Activated CD8-positive, alpha-beta memory T cell treated with anti-CD3 and anti-CD28 coated beads, Interleukin-2, amount 10 ng/mL, durations not matched to agents 7 days and 5 days (primary cell): ENCODE results near the gene EIF2B4. TPM values are rescaled to one million over a fixed set of nuclear protein-coding genes. Genes with fewer than 3 reads are reported as not detected.
A peak's percentile ranks its signal among the peaks of the same experiment; 100 is the strongest.
"Not testable (repeated sequence)": the region's sequence is repeated elsewhere in the genome, so short reads cannot be mapped to it uniquely, and the experiment has no call there.

Experiments used
- ATAC-seq: fragments of 150-1000 bp; cut with Tn5 transposase; one replicate; pipeline ENCODE4 v1.10.0; 2021; ENCODE audit warnings: moderate library complexity
- CTCF ChIA-PET: fragments of 350-600 bp; sonication (Branson Sonifier 250); formaldehyde crosslinking; loops from one replicate; lab custom pipeline; 2021; ENCODE audit warnings: antibody characterized with exemption; lab: Charles Lee
- DNase-seq: peaks from one replicate; pipeline ENCODE4 v3.0.0-alpha.2; 2020
- H3K27ac Mint-ChIP-seq: one replicate; pipeline ENCODE4 v1.8.0; 2021; ENCODE audit warnings: mild to moderate bottlenecking, mixed read lengths
- H3K27me3 Mint-ChIP-seq: one replicate; pipeline ENCODE4 v1.8.0; 2021; ENCODE audit warnings: mixed read lengths
- H3K36me3 Mint-ChIP-seq: one replicate; pipeline ENCODE4 v1.8.0; 2021; ENCODE audit warnings: mild to moderate bottlenecking, mixed read lengths
- H3K4me1 Mint-ChIP-seq: one replicate; pipeline ENCODE4 v1.8.0; 2021; ENCODE audit warnings: mixed read lengths
- H3K4me3 Mint-ChIP-seq: one replicate; pipeline ENCODE4 v1.8.0; 2021; ENCODE audit warnings: mild to moderate bottlenecking, moderate library complexity, mixed read lengths
- H3K9me3 Mint-ChIP-seq: one replicate; pipeline ENCODE4 v1.8.0; 2022; ENCODE audit warnings: low read depth, mixed read lengths
- total RNA-seq, 2 experiments: library from RNA; stranded (reverse); gene quantifications; one replicate each; pipeline ENCODE4 v1.2.3, GENCODE V29; 2021

EIF2B4 gene
- total RNA-seq, 2 experiments from 2014 or later, result 38.6 to 43.1 TPM

GRCh38 chr2:27350106-27350693 lies 19.9 kb downstream of the EIF2B4 start:
- Mint-ChIP-seq H3K9me3 (no peaks in the 10 kb centered on the region), H3K27ac (no peak overlapping the region), H3K4me3 (no peak overlapping the region), H3K27me3 (no peaks in the 10 kb centered on the region), H3K36me3 (peaks cover 12% of the 10 kb centered on the region), H3K4me1 (peaks cover 29% of the 10 kb centered on the region)
- ATAC-seq (no peak), DNase-seq (no peak)
- CTCF ChIA-PET, result interaction anchor here (1.1 kb wide), 1 partner anchor 333 kb away, joined by 6 read pairs; no protein-coding TSS in a partner anchor

- Mint-ChIP-seq H3K4me3 (no peak overlapping the region), H3K27ac (no peak overlapping the region), H3K36me3 (peaks cover 13% of the 10 kb centered on the region), H3K4me1 (peaks cover 16% of the 10 kb centered on the region), H3K27me3 (no peaks in the 10 kb centered on the region), H3K9me3 (no peaks in the 10 kb centered on the region)
- ATAC-seq (no peak), DNase-seq (no peak)
- CTCF ChIA-PET, result no interaction called here
Observed at GRCh38 chr2:27347641-27348040, 22.5 kb downstream of the EIF2B4 start.

GRCh38 chr2:27336173-27336572 lies 34.0 kb downstream of the EIF2B4 start:
- H3K4me1 Mint-ChIP-seq, result no peaks in the 10 kb centered on the region
- no peaks in the 10 kb centered on the region for H3K9me3 Mint-ChIP-seq
- no peak for DNase-seq
- ATAC-seq, result no peak
- CTCF ChIA-PET, result interaction anchor here (1.1 to 1.5 kb wide), 2 partner anchors 33 to 56 kb away, joined by 3 to 4 read pairs; no protein-coding TSS in a partner anchor
- H3K27me3 Mint-ChIP-seq, result no peaks in the 10 kb centered on the region
- peaks cover 37% of the 10 kb centered on the region for H3K36me3 Mint-ChIP-seq
- H3K4me3 Mint-ChIP-seq, result no peak overlapping the region
- no peak overlapping the region for H3K27ac Mint-ChIP-seq

GRCh38 chr2:27335311-27335710 lies 34.8 kb downstream of the EIF2B4 start:
- no peak for DNase-seq
- H3K27me3 Mint-ChIP-seq, result no peaks in the 10 kb centered on the region
- CTCF ChIA-PET, result interaction anchor here (1.1 kb wide), 1 partner anchor 56 kb away, joined by 4 read pairs; no protein-coding TSS in a partner anchor

GRCh38 chr2:27324720-27325119 lies 45.4 kb downstream of the EIF2B4 start:
- no peaks in the 10 kb centered on the region for H3K9me3 Mint-ChIP-seq
- CTCF ChIA-PET, result interaction anchor here (0.6 to 3.0 kb wide), 2 partner anchors 45 to 161 kb away, joined by 3 to 11 read pairs; partner anchors contain the start of genes EIF2B4 and SNX17
- peaks cover 25% of the 10 kb centered on the region for H3K36me3 Mint-ChIP-seq
- H3K27me3 Mint-ChIP-seq, result no peaks in the 10 kb centered on the region
- ATAC-seq (no peak), DNase-seq (no peak)
- H3K27ac Mint-ChIP-seq, result no peak overlapping the region
- no peak overlapping the region for H3K4me3 Mint-ChIP-seq
- peaks cover 19% of the 10 kb centered on the region for H3K4me1 Mint-ChIP-seq

More at GRCh38 chr2:27335311-27335710, 34.8 kb downstream of the EIF2B4 start:
- Mint-ChIP-seq H3K4me3 (no peak overlapping the region), H3K9me3 (no peaks in the 10 kb centered on the region), H3K4me1 (no peaks in the 10 kb centered on the region), H3K27ac (no peak overlapping the region), H3K36me3 (peaks cover 35% of the 10 kb centered on the region)
- ATAC-seq, result no peak

GRCh38 chr2:27323596-27324285 lies 46.4 kb downstream of the EIF2B4 start:
- H3K27ac Mint-ChIP-seq, result peak overlapping the region; percentile 92
- H3K4me1 Mint-ChIP-seq, result peaks cover 19% of the 10 kb centered on the region
- peaks cover 23% of the 10 kb centered on the region for H3K36me3 Mint-ChIP-seq
- CTCF ChIA-PET, result interaction anchor here (1.3 to 3.0 kb wide), 4 partner anchors 20 to 86 kb away, joined by 4 to 13 read pairs (median 8); partner anchors contain the start of genes EIF2B4, PPM1G and SNX17
- no peaks in the 10 kb centered on the region for H3K9me3 Mint-ChIP-seq
- peak overlapping the region; percentile 92 for H3K4me3 Mint-ChIP-seq
- ATAC-seq (peak; percentile 1), DNase-seq (no peak)
- H3K27me3 Mint-ChIP-seq, result no peaks in the 10 kb centered on the region

GRCh38 chr2:27322766-27323595 lies 47.2 kb downstream of the EIF2B4 start, which contains the start of gene MPV17:
Gene MPV17, minus strand, starts transcription at chr2:27323097. Its CDS starts 580 bp downstream, at chr2:27322517.
- no peaks in the 10 kb centered on the region for H3K9me3 Mint-ChIP-seq
- H3K4me1 Mint-ChIP-seq, result peaks cover 19% of the 10 kb centered on the region
- peak within 1 kb of the TSS; percentile 92 for H3K27ac Mint-ChIP-seq
- DNase-seq, result peak; percentile 93
- CTCF ChIA-PET, result interaction anchor here (0.5 to 3.0 kb wide), 7 partner anchors 10 to 360 kb away, joined by 3 to 13 read pairs (median 6); partner anchors contain the start of genes EIF2B4, PPM1G and SNX17
- peak; percentile 97 for ATAC-seq
- H3K27me3 Mint-ChIP-seq, result no peaks in the 10 kb centered on the region
- peak within 1 kb of the TSS; percentile 92 for H3K4me3 Mint-ChIP-seq
- peaks cover 16% of the 10 kb centered on the region for H3K36me3 Mint-ChIP-seq

GRCh38 chr2:27322301-27322765 lies 47.8 kb downstream of the EIF2B4 start:
- Mint-ChIP-seq H3K27ac (peak overlapping the region; percentile 92), H3K36me3 (peaks cover 14% of the 10 kb centered on the region), H3K27me3 (no peaks in the 10 kb centered on the region), H3K4me3 (peak overlapping the region; percentile 92), H3K9me3 (no peaks in the 10 kb centered on the region), H3K4me1 (peaks cover 19% of the 10 kb centered on the region)
- DNase-seq (no peak), ATAC-seq (peak; percentile 38)
- CTCF ChIA-PET, result interaction anchor here (0.5 to 3.0 kb wide), 5 partner anchors 19 to 361 kb away, joined by 3 to 13 read pairs (median 8); partner anchors contain the start of genes EIF2B4 and SNX17

- H3K36me3 Mint-ChIP-seq, result peaks cover 5% of the 10 kb centered on the region
- no peaks in the 10 kb centered on the region for H3K9me3 Mint-ChIP-seq
- no peaks in the 10 kb centered on the region for H3K27me3 Mint-ChIP-seq
- H3K27ac Mint-ChIP-seq, result no peak overlapping the region
- CTCF ChIA-PET, result interaction anchor here (0.5 to 4.5 kb wide), 2 partner anchors 18 to 205 kb away, joined by 3 to 19 read pairs; no protein-coding TSS in a partner anchor
- no peak for DNase-seq
- no peak overlapping the region for H3K4me3 Mint-ChIP-seq
- ATAC-seq, result no peak
- H3K4me1 Mint-ChIP-seq, result peaks cover 19% of the 10 kb centered on the region
Observed at GRCh38 chr2:27320958-27321543, 49.1 kb downstream of the EIF2B4 start.

- not testable (repeated sequence) for H3K36me3 Mint-ChIP-seq, H3K4me3 Mint-ChIP-seq, H3K27me3 Mint-ChIP-seq, H3K27ac Mint-ChIP-seq, DNase-seq, H3K9me3 Mint-ChIP-seq, ATAC-seq
- peaks cover 19% of the 10 kb centered on the region for H3K4me1 Mint-ChIP-seq
- CTCF ChIA-PET, result interaction anchor here (1.0 to 4.5 kb wide), 2 partner anchors 17 to 42 kb away, joined by 5 to 19 read pairs; no protein-coding TSS in a partner anchor
Observed at GRCh38 chr2:27319839-27320238, 50.3 kb downstream of the EIF2B4 start.

- peaks cover 3% of the 10 kb centered on the region for H3K36me3 Mint-ChIP-seq
- DNase-seq, result no peak
- H3K27me3 Mint-ChIP-seq, result no peaks in the 10 kb centered on the region
- CTCF ChIA-PET, result interaction anchor here (1.0 to 1.5 kb wide), 2 partner anchors 37 to 52 kb away, joined by 3 read pairs; no protein-coding TSS in a partner anchor
- peaks cover 5% of the 10 kb centered on the region for H3K4me1 Mint-ChIP-seq
- H3K27ac Mint-ChIP-seq, result no peak overlapping the region
- no peak for ATAC-seq
- no peaks in the 10 kb centered on the region for H3K9me3 Mint-ChIP-seq
- no peak overlapping the region for H3K4me3 Mint-ChIP-seq
Observed at GRCh38 chr2:27316655-27317412, 53.3 kb downstream of the EIF2B4 start.

- no peak overlapping the region for H3K4me3 Mint-ChIP-seq
- H3K27me3 Mint-ChIP-seq, result no peaks in the 10 kb centered on the region
Observed at GRCh38 chr2:27315122-27315521, 55.0 kb downstream of the EIF2B4 start.

More at GRCh38 chr2:27315122-27315521, 55.0 kb downstream of the EIF2B4 start:
- DNase-seq, result no peak
- Mint-ChIP-seq H3K9me3 (no peaks in the 10 kb centered on the region), H3K27ac (no peak overlapping the region), H3K36me3 (peaks cover 9% of the 10 kb centered on the region), H3K4me1 (no peaks in the 10 kb centered on the region)
- CTCF ChIA-PET, result interaction anchor here (1.8 kb wide), 1 partner anchor 12 kb away, joined by 8 read pairs; no protein-coding TSS in a partner anchor
- ATAC-seq, result no peak
